Activated CD4-positive, alpha-beta T cell treated with anti-CD3 and anti-CD28 coated beads for 4 hours (primary cell): ENCODE results near the gene ANKRD39.
"Not testable (repeated sequence)": the region's sequence is repeated elsewhere in the genome, so short reads cannot be mapped to it uniquely, and the experiment has no call there.

Experiments
- DNase-seq, 2 donors: peaks; one replicate each; pipeline ENCODE4 v3.0.0-alpha.2; 2020

The ANKRD39 gene

GRCh38 chr2:96806468-96807126 lies 51.2 kb downstream of the ANKRD39 start:
- peak; percentile 29 to 43 for DNase-seq

GRCh38 chr2:96805946-96806345 lies 51.9 kb downstream of the ANKRD39 start:
- not testable (repeated sequence) for DNase-seq

GRCh38 chr2:96804986-96805385 lies 52.8 kb downstream of the ANKRD39 start:
- DNase-seq = no peak

- DNase-seq = no peak
Observed at GRCh38 chr2:96802721-96803120, 55.1 kb downstream of the ANKRD39 start.

- DNase-seq = peak; percentile 51 to 58
Observed at GRCh38 chr2:96801786-96802595, 55.8 kb downstream of the ANKRD39 start.

GRCh38 chr2:96801005-96801785 lies 56.6 kb downstream of the ANKRD39 start:
- DNase-seq = peak; percentile 68 to 77

- no peak for DNase-seq
Observed at GRCh38 chr2:96800061-96801004, 57.5 kb downstream of the ANKRD39 start.

- DNase-seq = no peak
Observed at GRCh38 chr2:96799623-96799935, 58.2 kb downstream of the ANKRD39 start.

GRCh38 chr2:96798733-96799622 lies 58.8 kb downstream of the ANKRD39 start:
- DNase-seq = no peak
